Nephron progenitor cell (in vitro differentiated cells): ENCODE measurements around the gene SRSF9.
"Not testable (repeated sequence)": the region's sequence is repeated elsewhere in the genome, so short reads cannot be mapped to it uniquely, and the experiment has no call there.

Experiments
- DNase-seq: peaks from one replicate; pipeline ENCODE4 v3.0.0; 2021
- H3K27ac Mint-ChIP-seq: 2 replicates; pipeline ENCODE4 v1.8.0; 2021; ENCODE audit warnings: mild to moderate bottlenecking, moderate library complexity, mixed read lengths
- H3K27me3 Mint-ChIP-seq: 2 replicates; pipeline ENCODE4 v1.8.0; 2021; ENCODE audit warnings: mild to moderate bottlenecking, low read depth, mixed read lengths; ENCODE audit not compliant: poor library complexity
- H3K36me3 Mint-ChIP-seq: 2 replicates; pipeline ENCODE4 v1.8.0; 2021; ENCODE audit warnings: low read depth, mixed read lengths
- H3K4me1 Mint-ChIP-seq: 2 replicates; pipeline ENCODE4 v1.8.0; 2021; ENCODE audit warnings: mixed read lengths
- H3K4me3 Mint-ChIP-seq: 2 replicates; pipeline ENCODE4 v1.8.0; 2021; ENCODE audit warnings: mild to moderate bottlenecking, moderate library complexity, mixed read lengths
- H3K9me3 Mint-ChIP-seq: 2 replicates; pipeline ENCODE4 v1.8.0; 2021; ENCODE audit warnings: mild to moderate bottlenecking, moderate library complexity, mixed read lengths
- TF ChIP-seq, protein P1 (sequence below): fragments of 200-600 bp; sonication (generic); IDR thresholded peaks from 2 replicates; pipeline ENCODE4 v1.5.0; 2021; ENCODE audit warnings: antibody characterized with exemption

The SRSF9 gene

DNA sequence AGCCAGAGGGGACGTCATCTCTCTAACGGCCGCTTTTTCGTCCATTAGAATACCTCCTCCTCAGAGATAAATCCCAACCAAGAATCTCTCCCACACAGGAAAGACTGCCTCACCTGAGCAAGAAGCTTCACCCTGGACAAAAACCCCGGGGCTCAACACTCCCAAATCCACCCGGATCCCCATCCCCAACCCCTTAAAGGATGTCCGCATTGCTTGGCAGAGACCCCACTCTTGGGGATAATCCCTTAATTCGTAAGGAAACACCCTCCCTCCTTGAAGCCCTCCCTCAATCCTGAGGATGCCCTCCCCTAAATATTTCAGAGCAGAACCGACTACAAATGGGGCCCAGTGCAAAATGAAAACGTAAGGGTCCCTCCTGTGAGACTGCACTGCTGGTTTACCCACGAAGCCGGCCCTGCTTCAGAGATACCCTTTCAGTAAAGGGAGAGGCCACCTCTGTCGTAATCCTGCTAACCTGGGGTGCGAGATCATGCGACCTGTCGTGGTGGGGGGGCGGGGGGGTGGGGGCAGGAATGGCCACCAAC is 25.7 kb upstream of the SRSF9 start:
- TF ChIP-seq, protein P1, sequence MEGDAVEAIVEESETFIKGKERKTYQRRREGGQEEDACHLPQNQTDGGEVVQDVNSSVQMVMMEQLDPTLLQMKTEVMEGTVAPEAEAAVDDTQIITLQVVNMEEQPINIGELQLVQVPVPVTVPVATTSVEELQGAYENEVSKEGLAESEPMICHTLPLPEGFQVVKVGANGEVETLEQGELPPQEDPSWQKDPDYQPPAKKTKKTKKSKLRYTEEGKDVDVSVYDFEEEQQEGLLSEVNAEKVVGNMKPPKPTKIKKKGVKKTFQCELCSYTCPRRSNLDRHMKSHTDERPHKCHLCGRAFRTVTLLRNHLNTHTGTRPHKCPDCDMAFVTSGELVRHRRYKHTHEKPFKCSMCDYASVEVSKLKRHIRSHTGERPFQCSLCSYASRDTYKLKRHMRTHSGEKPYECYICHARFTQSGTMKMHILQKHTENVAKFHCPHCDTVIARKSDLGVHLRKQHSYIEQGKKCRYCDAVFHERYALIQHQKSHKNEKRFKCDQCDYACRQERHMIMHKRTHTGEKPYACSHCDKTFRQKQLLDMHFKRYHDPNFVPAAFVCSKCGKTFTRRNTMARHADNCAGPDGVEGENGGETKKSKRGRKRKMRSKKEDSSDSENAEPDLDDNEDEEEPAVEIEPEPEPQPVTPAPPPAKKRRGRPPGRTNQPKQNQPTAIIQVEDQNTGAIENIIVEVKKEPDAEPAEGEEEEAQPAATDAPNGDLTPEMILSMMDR: no peak
- peaks cover 40% of the 10 kb centered on the region for H3K4me1 Mint-ChIP-seq
- peaks cover 3% of the 10 kb centered on the region for H3K27me3 Mint-ChIP-seq
- H3K27ac Mint-ChIP-seq: peak overlapping the region; percentile 81
- peaks cover 35% of the 10 kb centered on the region for H3K36me3 Mint-ChIP-seq
- no peaks in the 10 kb centered on the region for H3K9me3 Mint-ChIP-seq
- peak overlapping the region; percentile 100 for H3K4me3 Mint-ChIP-seq
- DNase-seq: peak; percentile 16

DNA sequence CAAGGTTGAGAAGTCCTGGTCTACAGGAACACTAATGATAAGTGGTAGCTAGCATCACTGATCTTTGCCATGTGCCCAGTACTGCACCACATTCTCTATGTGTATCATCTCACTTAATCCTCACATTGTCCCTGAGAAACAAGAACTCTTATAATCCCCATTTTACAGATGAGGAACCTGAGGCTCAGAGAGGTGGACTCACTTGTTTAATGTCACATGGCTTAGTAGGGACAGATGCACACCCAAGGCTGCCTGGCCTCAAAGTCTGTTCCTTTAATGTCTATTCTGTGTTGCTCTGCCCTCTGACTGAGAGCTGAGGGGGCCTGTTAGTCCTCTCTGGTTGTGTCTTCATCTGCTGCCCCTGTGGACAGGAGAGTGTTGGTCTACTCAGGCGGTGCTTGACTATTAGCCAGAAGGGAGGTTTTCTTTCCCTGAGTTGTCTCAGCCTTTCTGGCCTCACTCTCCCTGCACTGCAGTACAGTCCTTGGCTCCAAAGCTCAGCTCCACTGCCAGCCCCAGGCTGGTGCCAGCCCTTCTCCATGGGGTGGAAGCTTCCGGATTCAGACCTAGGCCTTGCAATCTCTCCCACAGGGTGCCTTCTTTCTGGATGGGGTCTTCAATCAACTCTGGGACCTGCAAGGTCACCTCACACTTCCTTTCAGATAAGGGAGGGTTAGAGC is 21.4 kb upstream of the SRSF9 start:
- Mint-ChIP-seq H3K27ac (peak overlapping the region; percentile 24), H3K4me1 (peaks cover 25% of the 10 kb centered on the region), H3K36me3 (peaks cover 6% of the 10 kb centered on the region), H3K4me3 (no peak overlapping the region), H3K27me3 (peaks cover 7% of the 10 kb centered on the region), H3K9me3 (no peaks in the 10 kb centered on the region)
- DNase-seq: no peak
- TF ChIP-seq, protein P1: no peak

DNA sequence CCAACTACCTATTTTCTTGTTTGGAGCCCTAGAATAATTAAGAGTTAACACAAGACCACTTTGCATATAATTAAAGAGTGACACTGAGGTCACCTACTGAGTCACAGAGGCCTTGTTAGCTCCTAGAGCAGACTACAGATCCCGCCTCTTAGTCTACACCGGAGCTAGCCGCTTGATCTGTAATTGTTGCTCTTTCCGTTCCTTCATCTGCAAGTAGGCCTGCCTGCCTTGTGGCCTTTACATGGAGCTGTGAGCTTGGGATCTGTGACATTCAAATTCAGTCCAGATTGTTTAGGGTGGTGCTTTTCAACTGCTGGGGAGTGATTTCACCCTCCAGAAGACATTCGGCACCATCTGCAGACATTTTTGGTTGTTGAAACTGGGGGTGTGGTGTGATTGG is 20.8 kb upstream of the SRSF9 start:
- Mint-ChIP-seq H3K4me1 (peaks cover 23% of the 10 kb centered on the region), H3K27ac (peak overlapping the region; percentile 52)

GRCh38 chr12:120489018-120489417 is 19.5 kb upstream of the SRSF9 start:
- H3K27me3 Mint-ChIP-seq: peaks cover 3% of the 10 kb centered on the region
- TF ChIP-seq, protein P1: no peak
- peaks cover 9% of the 10 kb centered on the region for H3K36me3 Mint-ChIP-seq
- peaks cover 16% of the 10 kb centered on the region for H3K4me1 Mint-ChIP-seq
- no peak overlapping the region for H3K4me3 Mint-ChIP-seq
- DNase-seq: no peak
- H3K9me3 Mint-ChIP-seq: no peaks in the 10 kb centered on the region
- peak overlapping the region; percentile 20 for H3K27ac Mint-ChIP-seq

More for the DNA sequence above, 20.8 kb upstream of the SRSF9 start:
- no peaks in the 10 kb centered on the region for H3K9me3 Mint-ChIP-seq
- no peak for DNase-seq
- no peak overlapping the region for H3K4me3 Mint-ChIP-seq
- TF ChIP-seq, protein P1: no peak
- H3K36me3 Mint-ChIP-seq: peaks cover 6% of the 10 kb centered on the region
- H3K27me3 Mint-ChIP-seq: peaks cover 7% of the 10 kb centered on the region

DNA sequence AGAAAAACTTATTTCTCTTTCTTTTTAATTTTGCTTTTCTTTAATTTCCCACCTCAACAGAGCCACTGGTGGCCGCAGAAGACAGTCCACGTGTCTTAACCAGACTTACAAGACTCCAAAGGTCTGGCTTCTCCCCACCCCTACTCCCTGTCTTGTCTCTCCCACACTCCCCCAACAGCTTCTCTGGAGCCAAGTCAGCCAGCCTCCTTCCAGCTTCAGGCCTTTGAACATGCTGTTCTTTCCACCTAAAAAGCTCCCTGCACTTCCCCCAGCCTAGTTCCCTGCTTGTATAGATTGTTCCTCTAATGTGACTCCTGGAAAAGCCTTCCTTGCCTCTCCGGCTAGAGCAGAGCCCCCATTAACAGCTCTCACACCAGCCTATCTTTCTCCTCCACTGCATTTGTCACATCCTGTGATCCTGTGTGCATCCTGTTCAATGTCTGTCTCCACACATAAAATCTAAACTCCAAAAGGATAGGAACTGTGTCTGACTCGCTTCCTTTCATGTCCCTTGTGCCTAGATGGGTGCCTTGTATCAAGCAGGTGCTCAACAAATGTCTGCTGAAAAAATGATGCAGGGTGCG is 18.6 kb upstream of the SRSF9 start:
- TF ChIP-seq, protein P1: no peak
- peak overlapping the region; percentile 76 for H3K27ac Mint-ChIP-seq

DNA sequence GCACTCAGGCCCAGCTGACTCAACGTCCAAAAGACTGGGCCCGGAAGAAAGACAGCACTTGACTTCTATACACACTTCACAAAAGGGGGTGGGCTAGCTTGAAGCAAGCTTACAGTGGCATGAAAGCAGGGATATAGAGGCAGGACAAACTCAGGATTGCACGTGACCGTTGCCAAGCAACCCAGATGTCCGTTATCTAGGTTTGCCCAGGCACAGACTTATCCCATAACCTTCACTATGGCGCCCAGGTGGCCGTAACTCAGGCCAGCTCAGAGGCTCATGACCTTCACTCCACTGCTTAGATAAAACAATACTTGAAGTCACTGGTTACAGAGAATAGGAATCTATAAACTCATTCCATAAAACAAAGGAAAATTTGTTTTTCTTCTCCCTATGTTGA is 18.0 kb upstream of the SRSF9 start:
- not testable (repeated sequence) for H3K27me3 Mint-ChIP-seq, H3K27ac Mint-ChIP-seq, H3K9me3 Mint-ChIP-seq, DNase-seq, H3K4me3 Mint-ChIP-seq
- H3K4me1 Mint-ChIP-seq: peaks cover 16% of the 10 kb centered on the region
- peaks cover 14% of the 10 kb centered on the region for H3K36me3 Mint-ChIP-seq

More for the DNA sequence above, 18.6 kb upstream of the SRSF9 start:
- DNase-seq: no peak
- Mint-ChIP-seq H3K4me3 (no peak overlapping the region), H3K9me3 (no peaks in the 10 kb centered on the region), H3K4me1 (peaks cover 16% of the 10 kb centered on the region), H3K36me3 (peaks cover 11% of the 10 kb centered on the region), H3K27me3 (peaks cover 3% of the 10 kb centered on the region)
